DMS114 treated with DMSO at 0.1 percent for 48 hours (cell line): Measurements from ENCODE around the gene PARD6G.
A peak's percentile ranks its signal among the peaks of the same experiment; 100 is the strongest.

Experiments used
- DNase-seq: peaks from one replicate; lab custom pipeline; 2025; ENCODE audit not compliant: unreplicated experiment; lab: John Stamatoyannopoulos, UW

PARD6G gene

DNA sequence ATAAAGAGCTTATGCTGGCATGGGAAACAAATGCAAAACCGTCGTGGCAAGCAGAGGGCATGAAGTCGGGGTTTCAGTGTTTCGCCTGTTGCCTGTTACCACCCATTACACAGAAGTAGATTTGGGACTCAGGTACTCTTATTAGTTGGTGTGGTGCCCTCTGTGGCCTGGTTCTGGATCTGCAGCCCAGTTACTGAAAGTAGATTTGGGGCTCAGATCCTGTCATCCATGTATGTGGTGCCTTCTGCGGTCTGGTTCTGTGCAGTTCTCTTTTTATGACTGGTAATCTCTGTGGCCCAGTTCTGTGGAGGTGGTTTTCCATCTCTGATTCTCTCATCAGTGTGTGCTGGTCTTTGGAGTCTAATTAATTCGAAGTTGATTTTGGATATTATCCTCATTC, 93.0 kb downstream of the PARD6G start:
- DNase-seq = no peak

DNA sequence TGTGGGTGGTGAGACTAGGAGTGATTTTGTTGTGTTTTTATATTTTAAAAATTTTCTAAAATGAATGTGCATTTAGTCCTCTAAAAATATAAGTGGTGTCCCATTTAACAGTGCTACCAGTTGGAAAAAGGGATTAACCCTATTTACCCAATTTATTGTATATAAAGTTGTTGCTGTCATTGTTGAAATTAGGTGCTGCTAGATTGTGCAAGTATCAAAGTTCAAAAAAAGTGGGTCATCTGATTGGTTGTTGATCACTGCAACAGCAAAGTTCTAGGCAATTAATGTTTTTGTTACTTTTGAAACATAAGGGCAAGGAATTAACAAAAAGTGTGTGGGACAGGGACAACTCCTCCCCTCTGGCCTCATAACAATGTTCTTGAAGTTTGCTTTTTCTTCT, 97.6 kb downstream of the PARD6G start:
- DNase-seq = no peak

DNA sequence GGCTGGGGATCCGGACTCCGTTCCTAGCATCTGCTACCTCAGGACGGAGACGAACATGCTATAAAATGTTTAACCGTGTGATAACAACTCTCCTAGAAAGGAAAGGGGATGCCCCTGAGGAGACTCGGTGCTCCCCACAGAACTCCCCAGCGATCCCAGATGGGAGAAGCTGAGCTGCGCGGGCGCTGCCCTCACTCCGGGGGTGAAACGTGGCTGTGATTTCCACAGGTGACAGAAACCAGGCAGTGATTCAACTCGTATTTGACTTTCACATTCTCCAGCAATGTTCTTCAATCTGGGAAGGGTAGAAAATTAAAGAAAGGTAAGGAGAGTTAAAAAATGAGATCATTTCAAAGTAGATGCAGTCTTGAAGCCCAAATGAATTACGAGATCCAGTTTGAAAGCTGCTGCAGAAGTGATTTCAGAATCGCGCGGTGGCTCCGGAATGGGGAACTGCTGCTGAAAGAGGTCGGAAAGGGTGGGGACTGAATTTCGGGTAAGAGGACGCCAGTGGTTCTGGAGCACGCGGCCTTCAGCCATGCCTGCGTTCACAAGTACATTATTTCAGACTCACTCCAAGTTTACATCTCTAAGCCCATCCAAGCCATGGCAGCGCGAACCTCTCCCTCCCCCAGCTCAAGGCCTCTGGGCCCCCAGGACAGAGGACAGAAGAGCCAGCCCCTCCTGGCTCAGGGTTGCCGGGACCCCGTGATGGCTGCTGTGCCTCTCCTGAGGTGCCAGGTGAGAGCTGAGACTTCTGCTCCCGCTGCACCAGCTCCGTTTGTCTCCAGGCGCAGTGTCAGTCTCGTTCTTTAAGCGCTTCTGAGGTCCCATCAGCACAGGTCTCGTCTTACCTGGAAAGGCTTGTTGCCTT, 98.8 kb downstream of the PARD6G start:
- DNase-seq = no peak

DNA sequence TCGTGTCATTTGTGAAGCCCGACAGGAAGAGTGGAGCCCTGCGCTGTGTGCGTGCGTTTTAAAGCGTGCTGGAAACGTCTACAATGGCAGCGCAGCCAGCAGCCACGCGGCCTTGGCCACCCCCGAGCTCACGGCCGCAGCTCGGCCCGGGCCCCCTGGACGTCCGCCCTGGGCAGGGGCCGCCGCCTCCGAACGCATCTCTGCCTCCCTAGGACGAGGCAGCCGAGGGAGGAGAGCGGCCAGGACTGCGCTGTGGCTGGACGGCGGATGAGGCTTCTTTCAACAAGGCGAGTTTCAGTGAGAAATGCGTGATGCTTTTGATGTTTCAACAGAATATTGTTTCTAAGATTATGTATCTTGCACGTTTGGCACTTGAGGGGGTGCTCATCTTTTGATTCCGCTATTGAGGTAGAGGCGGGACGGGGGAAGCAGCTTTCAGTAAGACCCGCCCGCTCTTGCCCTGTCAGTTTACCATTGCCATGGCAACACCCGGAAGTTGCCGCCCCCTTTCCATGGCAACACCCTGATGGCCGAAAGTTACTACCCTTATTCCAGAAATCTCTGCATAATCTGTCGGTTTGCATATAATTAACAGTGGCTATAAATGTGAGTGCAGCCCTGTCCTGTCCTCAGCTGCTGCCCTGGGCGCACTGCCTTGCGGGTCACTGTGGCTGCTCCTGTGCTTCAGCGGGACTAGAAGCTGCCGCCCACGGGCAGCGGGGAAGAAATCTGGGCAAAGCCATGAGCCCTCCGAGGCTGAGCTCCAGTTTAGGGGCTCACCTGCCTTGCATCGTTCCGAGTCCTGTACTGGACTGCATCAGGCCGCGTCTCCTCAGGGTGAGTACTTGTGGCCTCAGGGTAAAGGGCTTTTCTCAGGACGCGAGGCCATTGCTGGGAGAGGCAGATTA, 99.6 kb downstream of the PARD6G start:
- DNase-seq = peak; percentile 77

DNA sequence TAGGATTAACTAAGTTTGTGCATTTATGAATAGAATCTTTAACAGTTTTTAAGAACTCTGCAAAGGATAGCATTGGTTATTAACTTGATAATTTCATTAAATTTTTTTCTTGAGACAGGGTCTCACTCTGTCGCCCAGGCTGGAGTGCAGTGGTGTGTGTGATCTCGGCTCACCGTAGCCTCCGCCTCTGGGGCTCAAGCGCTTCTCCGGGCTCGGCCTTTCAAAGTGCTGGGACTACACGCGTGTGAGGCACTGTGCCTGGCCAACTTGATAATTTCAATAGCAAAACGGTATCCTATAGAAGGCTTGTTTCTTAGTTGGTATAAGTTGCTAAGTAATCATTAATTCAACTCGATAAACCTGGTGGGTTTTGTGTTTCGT, 100.3 kb downstream of the PARD6G start:
- DNase-seq = peak; percentile 21

DNA sequence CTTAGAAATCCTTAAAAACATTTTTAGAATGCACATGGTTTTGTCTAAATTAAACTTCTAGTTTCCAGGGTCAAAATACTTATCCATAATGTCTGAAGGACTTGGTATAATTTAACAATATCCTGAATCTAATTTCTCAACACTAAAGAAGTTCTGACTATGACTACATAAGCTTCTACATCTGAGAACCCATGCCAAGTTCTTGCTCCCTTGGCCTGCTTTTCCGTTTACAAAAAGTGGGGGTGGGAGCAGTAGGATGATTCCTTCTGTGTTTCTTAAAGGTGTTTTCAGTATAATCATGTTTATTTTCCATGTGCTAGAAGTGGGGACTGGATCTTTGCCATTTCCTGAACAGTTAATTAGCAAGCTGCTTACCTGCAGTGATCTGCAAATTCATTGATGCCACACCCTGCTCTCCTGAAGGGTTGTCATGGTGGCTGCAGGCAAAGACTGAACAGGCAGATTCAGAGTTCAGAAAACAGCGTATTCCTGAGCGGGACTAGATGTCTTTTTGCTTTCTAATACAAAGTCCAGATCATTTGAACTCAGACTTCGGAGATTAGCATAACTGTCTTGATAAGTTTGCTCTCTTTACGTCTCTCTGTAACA, 102.0 kb downstream of the PARD6G start:
- no peak for DNase-seq

DNA sequence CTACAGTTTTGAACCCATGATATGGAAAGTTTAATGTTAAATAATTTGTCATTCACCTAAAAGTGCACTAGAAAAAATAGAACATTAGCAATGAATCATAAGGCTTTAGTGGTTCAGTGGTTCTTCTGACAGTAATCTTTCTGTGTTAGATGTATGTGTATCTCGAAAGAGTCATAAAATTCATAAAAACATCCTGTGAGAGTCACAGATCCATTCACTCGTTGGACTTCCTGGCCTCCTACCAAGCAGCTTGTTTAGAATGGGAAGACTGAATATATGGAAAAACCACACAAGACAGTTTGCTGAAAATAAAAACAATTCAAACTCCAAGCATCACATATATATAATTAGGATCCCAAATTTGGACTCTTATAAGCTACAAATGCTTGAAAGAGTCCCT, 103.4 kb downstream of the PARD6G start:
- DNase-seq = no peak

DNA sequence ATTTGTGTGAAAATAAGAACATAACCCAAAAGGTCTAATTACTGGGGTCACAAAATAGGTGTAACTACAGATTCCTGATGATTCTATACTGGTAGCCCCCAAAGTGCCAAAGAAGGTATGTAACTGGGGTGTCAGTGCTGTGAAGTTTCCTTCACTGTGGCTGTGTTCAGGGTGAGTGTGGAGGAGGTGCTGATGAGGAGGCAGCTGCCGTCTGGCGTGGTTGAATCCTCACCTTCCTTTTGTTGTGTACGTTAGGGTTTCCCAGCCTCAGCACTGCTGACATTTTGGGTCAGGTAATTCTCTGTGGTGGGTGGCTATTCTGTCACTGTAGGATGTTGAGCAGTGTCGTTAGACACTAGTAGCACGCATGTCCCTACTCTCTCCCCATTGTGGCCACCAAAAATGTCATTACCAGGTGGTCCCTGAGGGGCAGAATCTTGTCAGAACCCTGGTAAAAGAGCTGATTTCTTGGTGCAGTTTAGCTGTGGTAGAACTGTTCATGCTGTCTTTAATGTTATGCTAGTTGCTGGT, 106.8 kb downstream of the PARD6G start:
- DNase-seq = no peak

DNA sequence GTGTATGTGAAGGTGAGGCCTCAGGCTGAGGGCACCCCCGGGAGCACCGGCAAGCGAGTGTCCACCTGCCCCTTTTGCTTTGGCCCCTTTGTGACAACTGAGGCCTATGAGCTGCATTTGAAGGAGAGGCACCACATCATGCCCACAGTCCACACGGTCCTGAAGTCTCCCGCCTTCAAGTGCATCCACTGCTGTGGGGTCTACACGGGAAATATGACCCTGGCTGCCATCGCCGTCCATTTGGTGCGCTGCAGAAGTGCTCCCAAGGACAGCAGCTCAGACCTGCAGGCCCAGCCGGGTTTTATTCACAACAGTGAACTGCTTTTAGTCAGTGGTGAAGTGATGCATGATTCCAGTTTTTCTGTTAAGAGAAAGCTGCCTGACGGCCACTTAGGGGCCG, 109.3 kb downstream of the PARD6G start:
- no peak for DNase-seq

DNA sequence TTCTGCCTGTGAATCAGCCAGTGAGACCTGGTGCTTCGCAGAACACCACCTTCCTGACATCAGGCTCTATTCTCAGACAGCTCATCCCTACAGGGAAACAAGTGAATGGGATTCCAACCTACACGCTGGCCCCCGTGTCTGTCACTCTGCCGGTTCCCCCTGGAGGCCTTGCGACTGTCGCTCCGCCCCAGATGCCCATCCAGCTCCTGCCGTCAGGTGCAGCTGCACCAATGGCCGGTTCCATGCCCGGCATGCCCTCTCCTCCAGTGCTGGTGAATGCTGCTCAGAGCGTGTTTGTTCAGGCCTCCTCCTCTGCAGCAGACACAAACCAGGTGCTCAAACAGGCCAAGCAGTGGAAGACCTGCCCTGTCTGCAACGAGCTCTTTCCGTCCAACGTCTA, 110.2 kb downstream of the PARD6G start:
- DNase-seq = no peak

DNA sequence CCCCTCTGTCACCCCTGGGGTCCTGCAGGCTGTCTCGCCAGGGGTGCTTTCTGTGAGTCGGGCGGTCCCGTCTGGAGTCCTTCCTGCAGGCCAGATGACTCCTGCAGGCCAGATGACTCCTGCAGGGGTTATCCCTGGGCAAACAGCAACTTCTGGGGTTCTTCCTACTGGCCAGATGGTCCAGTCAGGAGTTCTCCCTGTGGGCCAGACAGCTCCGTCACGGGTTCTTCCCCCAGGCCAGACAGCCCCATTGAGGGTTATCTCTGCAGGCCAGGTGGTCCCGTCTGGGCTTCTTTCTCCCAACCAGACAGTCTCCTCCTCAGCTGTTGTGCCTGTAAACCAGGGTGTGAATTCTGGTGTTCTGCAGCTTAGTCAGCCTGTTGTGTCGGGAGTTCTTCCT, 110.6 kb downstream of the PARD6G start:
- DNase-seq = no peak

DNA sequence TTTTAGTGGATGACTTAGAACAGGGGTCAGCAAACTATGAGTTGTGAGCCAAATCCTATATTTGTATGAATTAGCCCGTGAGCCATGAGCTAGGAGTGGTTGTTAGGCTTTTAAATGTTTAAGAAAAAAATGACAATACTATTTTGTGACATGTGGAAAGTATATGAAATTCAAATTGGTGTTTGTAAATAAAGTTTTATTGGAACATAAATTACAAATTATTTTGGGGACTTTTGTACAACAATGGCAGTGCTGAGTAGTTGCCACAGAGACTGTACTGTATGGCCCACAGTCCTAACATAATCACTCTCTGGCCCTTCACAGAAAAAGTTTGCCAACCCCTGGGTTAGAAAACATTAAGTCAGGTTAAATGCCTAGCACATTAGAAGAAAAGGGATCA, 112.2 kb downstream of the PARD6G start:
- DNase-seq = no peak

DNA sequence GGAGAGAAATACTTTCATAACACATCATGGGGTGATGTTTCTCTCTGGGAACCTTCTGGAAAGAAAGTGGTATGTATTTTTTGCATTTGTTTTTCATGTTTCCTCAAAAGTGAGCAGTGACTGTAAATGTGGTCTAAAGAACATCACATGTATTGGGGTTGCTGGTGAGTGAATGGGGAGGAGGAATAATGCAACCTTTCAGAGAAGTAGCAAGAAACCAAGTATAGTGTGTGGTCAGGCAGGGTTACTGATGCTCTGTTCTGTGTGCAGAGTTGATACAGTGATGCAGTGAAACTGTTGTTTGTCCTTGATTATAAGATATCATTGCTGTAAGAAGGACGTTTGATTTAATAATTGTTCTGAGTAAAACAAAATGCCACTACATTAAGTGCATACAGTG, 114.2 kb downstream of the PARD6G start:
- no peak for DNase-seq

DNA sequence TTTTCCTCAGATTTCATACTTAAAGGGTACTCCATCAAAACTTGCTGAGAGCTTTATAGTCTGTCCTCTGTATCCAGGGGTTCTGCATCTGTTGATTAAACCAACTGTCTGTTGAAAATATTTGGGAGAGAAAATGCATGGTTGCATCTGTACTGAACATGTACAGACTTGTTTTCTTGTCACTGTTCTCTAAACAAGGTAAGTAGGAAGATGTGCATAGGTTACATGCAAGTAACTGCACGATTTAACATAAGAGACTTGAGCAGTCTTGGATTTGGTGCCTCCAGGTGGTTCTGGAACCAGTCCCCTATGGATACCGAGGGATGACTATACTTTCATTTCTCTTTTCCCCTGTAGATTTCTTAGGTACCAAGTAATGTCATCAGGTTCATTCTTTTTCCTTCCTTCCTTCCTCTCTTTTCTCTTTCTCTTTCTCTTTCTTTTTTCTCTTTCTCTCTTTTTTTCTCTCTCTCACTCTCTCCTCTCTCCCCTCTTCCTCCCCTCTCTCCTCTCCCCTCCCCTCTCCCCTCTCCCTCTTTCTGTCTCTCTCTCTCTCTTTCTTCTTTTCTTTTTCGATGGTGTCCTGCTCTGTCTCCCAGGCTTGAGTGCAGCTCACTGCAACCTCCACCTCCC, 115.0 kb downstream of the PARD6G start:
- DNase-seq = no peak

DNA sequence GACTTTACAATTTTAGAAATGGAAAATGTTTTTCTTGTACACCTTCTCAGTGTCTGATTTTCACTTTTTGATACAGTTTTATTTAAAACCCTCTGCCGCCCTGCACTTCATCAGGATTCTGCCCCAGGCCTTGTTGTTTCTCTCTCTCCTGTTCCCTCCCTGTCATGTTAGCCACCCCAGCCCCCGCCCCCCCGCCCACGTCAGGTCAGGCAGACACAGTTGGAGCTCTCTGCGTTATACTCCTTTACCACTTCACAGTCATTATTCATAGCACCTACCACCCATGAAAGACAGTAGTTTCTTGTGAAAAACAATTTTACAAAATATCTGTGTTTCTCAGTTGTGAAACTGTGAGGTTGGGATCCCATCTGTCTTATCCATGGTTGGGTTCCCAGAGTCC, 116.8 kb downstream of the PARD6G start:
- no peak for DNase-seq

DNA sequence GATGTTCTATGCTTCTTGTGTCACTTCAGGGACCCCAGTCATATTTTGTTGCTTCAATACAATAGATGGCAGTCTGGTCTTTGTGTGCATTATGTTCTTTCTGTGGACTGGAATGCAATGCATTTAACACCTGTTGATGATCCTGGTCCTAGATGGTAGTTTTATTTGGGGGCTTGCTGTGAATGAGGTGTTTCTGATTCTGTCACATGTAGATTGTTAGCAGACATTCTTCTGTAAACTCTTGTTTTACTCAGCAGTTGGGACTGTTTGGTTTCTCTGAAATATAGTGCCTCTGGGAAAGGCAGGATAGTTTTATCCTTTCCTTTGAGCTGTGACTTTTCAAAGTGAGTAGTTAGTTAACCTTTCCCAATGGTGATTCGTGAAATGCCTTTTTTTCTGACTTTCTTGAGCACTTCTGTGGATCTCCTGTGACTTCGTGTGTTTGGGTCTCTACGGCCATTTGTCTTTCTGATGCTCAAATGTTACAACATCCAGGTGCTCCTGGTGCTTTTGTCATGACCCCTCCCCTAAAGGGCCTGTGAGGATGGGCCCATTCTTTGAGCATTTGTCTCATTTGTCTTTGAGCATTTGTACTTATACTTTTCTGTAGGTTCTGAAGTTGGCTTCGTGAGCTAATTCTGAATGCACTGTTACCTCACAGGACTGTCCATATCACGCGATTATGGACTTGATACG, 117.5 kb downstream of the PARD6G start:
- DNase-seq = no peak

DNA sequence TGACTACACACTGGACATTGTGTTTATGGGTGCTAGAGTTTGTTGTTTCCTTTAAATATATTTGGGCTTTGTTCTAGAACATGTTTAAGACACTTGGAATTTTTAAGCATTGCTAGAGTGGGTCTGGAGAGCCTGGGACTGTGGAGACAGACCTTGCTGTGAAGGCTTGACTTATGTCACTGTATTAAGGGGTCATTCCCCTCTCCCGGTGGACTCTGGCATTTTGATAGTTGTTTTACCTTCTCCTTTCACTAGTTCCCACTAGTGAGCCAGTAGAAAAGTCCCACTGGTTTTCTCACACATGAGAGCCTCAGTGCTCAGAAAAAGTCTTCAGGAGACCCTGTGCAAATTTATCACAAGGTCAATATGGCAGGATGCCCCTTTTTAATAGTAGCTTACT, 119.7 kb downstream of the PARD6G start:
- DNase-seq = no peak

DNA sequence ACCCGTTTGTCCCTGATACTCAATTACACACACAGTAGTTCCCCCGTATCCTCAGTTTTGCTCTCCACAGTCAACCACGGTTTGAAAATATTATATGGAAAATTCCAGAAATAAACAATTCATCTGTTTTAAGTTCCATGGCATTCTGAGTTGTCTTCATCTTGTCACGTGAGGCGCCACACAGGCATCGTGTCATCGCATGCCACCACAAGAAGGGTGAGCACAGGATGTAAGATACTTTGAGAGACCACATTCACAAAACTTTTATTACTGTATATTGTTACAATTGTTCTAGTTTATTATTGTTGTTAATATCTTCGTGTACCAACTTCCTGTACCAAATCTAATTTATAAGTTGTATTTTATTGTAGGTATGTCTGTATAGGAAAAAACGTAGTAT, 120.5 kb downstream of the PARD6G start:
- DNase-seq = no peak

DNA sequence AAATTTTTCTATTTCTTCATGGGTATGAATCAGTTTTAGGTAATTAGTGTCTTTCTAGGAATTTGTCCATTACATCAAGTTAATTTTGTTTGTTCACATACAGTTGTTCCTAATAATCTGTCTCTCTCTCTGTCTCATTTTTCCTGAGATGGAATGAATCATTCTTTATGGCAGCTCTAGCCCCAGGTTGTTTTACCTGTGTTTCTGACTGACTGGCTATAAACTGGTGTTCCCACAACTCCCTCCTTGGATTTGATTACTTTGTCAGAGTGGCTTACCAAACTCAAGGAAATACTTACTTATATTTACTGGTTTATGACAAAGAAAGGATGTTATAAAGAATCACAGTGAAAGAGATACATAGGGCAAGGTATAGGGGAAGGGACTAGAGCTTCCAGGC, 123.2 kb downstream of the PARD6G start:
- no peak for DNase-seq

DNA sequence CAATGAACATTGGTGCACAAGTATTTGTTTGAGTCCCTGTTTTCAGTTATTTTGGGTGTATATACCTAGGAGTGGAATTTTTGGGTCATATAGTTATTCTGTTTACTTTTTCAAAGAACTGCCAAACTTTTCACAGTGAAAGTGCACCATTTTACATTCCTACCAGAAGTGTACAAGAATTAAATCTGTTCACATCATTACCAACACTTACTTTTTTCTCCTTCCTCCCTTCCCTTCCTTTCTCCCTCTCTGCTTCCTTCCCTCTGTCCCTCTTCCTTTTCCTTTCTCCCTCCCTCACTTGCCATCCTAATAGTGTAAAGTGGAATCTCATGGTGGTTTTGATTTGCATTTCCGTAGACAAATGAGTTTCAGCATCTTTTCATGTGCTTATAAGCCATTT, 126.4 kb downstream of the PARD6G start:
- DNase-seq = no peak
